ENCODE results near the gene NCKAP5. TPM values are rescaled to one million over a fixed set of nuclear protein-coding genes. Genes with fewer than 3 reads are reported as not detected.

Gene NCKAP5
- total and polyA plus RNA-seq, 10 donors: 0.39 to 6.0 (median 3.3) TPM

GRCh38 chr2:133109772-133110171 is 458.5 kb downstream of the NCKAP5 start:
- no peaks in the 10 kb centered on the region for H3K4me1 ChIP-seq
- H3K36me3 ChIP-seq: no peaks in the 10 kb centered on the region
- no peak for DNase-seq
- H3K9me3 ChIP-seq: no peaks in the 10 kb centered on the region
- no peaks in the 10 kb centered on the region for H3K27me3 ChIP-seq (replicated peaks in 1 of 7)
- H3K4me3 ChIP-seq: no peak overlapping the region
- intact Hi-C loops (cut with DNase I; ENCODE audit: low total_unique reads): no loop called here
- 83 to 87% (median 84%) methylated on average over 4 of the region's 4 CpGs for WGBS, 5 donors
- TF ChIP-seq CTCF (IDR thresholded peaks at IDR 0.05 in 8 of 11, conservative IDR thresholded peaks at IDR 0.05 in 3 of 11) (no peak), POLR2A (IDR thresholded peaks at IDR 0.05) (no peak), POLR2AphosphoS5 (IDR thresholded peaks at IDR 0.05) (no peak)
- no peak overlapping the region for H3K27ac ChIP-seq

DNA sequence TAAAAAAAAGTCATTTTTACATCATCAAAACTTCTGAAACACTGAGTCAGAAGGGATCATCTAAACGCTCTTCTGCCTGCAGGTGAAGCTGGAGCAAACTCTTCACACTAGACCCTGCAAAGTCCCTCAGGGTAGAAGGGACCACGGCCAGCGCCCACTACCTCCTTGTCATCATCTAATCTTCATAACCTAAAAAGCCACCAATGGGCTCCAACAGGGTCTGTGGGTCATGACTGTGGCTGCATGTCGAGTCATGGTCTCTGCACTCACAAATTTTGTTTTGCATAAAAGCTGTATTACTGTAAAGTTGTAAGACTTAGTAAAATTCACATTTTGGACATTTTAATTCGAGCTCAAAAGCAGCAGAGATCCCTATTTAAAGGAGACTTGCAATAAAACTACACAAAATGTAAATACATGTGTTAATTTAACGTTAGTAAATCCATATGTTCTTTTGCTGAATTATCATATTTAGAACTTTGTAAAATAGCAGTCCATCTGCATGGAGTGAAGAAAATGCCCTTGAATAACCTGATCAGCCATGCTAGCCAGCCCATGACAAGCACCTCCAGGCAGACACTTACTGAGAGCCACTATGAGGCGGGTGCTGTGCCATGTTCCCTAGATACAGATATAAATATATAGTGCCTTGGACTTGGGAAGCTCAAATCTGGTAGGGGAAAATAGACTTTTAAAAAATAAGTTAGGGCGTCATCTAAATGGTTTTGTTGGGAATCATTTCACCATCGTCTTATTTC is 461.0 kb downstream of the NCKAP5 start:
- H3K27ac ChIP-seq: no peak overlapping the region
- DNase-seq: no peak
- 73 to 81% (median 79%) methylated on average over 9 of the region's 9 CpGs for WGBS, 5 donors
- intact Hi-C loops (cut with DNase I; ENCODE audit: low total_unique reads): no loop called here
- no peaks in the 10 kb centered on the region for H3K36me3 ChIP-seq
- no peaks in the 10 kb centered on the region for H3K27me3 ChIP-seq (replicated peaks in 1 of 7)
- H3K4me1 ChIP-seq: no peaks in the 10 kb centered on the region
- no peaks in the 10 kb centered on the region for H3K9me3 ChIP-seq
- no peak overlapping the region for H3K4me3 ChIP-seq
- TF ChIP-seq POLR2A (IDR thresholded peaks at IDR 0.05) (no peak), CTCF (IDR thresholded peaks at IDR 0.05 in 8 of 11, conservative IDR thresholded peaks at IDR 0.05 in 3 of 11) (no peak), POLR2AphosphoS5 (IDR thresholded peaks at IDR 0.05) (no peak)

- H3K9me3 ChIP-seq: peaks cover 0 to 4% (median 0%) of the 10 kb centered on the region in 8 donors
- no peaks in the 10 kb centered on the region for H3K27me3 ChIP-seq (replicated peaks in 1 of 7)
- DNase-seq: no peak
- H3K4me1 ChIP-seq: no peaks in the 10 kb centered on the region
- 80 to 94% (median 89%) methylated on average over 2 of the region's 2 CpGs for WGBS, 5 donors
- no peak overlapping the region for H3K27ac ChIP-seq
- H3K4me3 ChIP-seq: no peak overlapping the region
- TF ChIP-seq CTCF (IDR thresholded peaks at IDR 0.05 in 8 of 11, conservative IDR thresholded peaks at IDR 0.05 in 3 of 11) (no peak), POLR2A (IDR thresholded peaks at IDR 0.05) (no peak), POLR2AphosphoS5 (IDR thresholded peaks at IDR 0.05) (no peak)
- intact Hi-C loops (cut with DNase I; ENCODE audit: low total_unique reads): no loop called here
- H3K36me3 ChIP-seq: no peaks in the 10 kb centered on the region
Observed at GRCh38 chr2:133104871-133105270, 463.4 kb downstream of the NCKAP5 start.

- WGBS, 5 donors: 81 to 88% (median 85%) methylated on average over 1 of the region's 1 CpG
Observed at GRCh38 chr2:133098787-133099186, 469.5 kb downstream of the NCKAP5 start.

More at GRCh38 chr2:133098787-133099186, 469.5 kb downstream of the NCKAP5 start:
- no peak overlapping the region for H3K27ac ChIP-seq
- intact Hi-C loops (cut with DNase I; ENCODE audit: low total_unique reads): no loop called here
- H3K4me1 ChIP-seq: no peaks in the 10 kb centered on the region
- no peaks in the 10 kb centered on the region for H3K27me3 ChIP-seq (replicated peaks in 1 of 7)
- TF ChIP-seq CTCF (IDR thresholded peaks at IDR 0.05 in 8 of 11, conservative IDR thresholded peaks at IDR 0.05 in 3 of 11) (no peak), POLR2A (IDR thresholded peaks at IDR 0.05) (no peak), POLR2AphosphoS5 (IDR thresholded peaks at IDR 0.05) (no peak)
- H3K36me3 ChIP-seq: no peaks in the 10 kb centered on the region
- no peak overlapping the region for H3K4me3 ChIP-seq
- DNase-seq: no peak
- H3K9me3 ChIP-seq: peaks cover 0 to 4% (median 0%) of the 10 kb centered on the region in 8 donors

Data from spleen (tissue), 11 donors.